Stimulated activated CD8-positive, alpha-beta memory T cell treated with anti-CD3 and anti-CD28 coated beads, Interleukin-7, amount 100 ng/mL, for 4 hours (primary cell): Measurements from ENCODE around the gene PLCXD3.
"Not testable (repeated sequence)": the region's sequence is repeated elsewhere in the genome, so short reads cannot be mapped to it uniquely, and the experiment has no call there.

Source experiments
- DNase-seq, 2 donors: peaks; one replicate each; pipeline ENCODE4 v3.0.0-alpha.2; 2020; ENCODE audit warnings: low read depth in 2 of 2

PLCXD3 gene

GRCh38 chr5:41347569-41347968 lies 162.8 kb downstream of the PLCXD3 start:
- DNase-seq: no peak

GRCh38 chr5:41346609-41347008 lies 163.8 kb downstream of the PLCXD3 start:
- DNase-seq: no peak

GRCh38 chr5:41345295-41345694 lies 165.1 kb downstream of the PLCXD3 start:
- DNase-seq: no peak

GRCh38 chr5:41339339-41339738 lies 171.1 kb downstream of the PLCXD3 start:
- DNase-seq: no peak

GRCh38 chr5:41338136-41338675 lies 172.2 kb downstream of the PLCXD3 start:
- DNase-seq: no peak

GRCh38 chr5:41337724-41338123 lies 172.7 kb downstream of the PLCXD3 start:
- DNase-seq: no peak

GRCh38 chr5:41337216-41337615 lies 173.2 kb downstream of the PLCXD3 start:
- no peak for DNase-seq

- no peak for DNase-seq
These were observed 173.9 kb downstream of the PLCXD3 start for GRCh38 chr5:41336471-41336870.

- no peak for DNase-seq
These were observed 174.7 kb downstream of the PLCXD3 start for GRCh38 chr5:41335596-41336181.

- DNase-seq: no peak
These were observed 175.6 kb downstream of the PLCXD3 start for GRCh38 chr5:41334758-41335157.

GRCh38 chr5:41334221-41334620 lies 176.2 kb downstream of the PLCXD3 start:
- DNase-seq: no peak

GRCh38 chr5:41325074-41325473 lies 185.3 kb downstream of the PLCXD3 start:
- DNase-seq: no peak

- not testable (repeated sequence) for DNase-seq
These were observed 187.6 kb downstream of the PLCXD3 start for GRCh38 chr5:41322826-41323225.

GRCh38 chr5:41312478-41313060 lies 197.8 kb downstream of the PLCXD3 start:
- no peak for DNase-seq

GRCh38 chr5:41312066-41312465 lies 198.3 kb downstream of the PLCXD3 start:
- no peak for DNase-seq

GRCh38 chr5:41309275-41309674 lies 201.1 kb downstream of the PLCXD3 start:
- DNase-seq: no peak

GRCh38 chr5:41306005-41306404 lies 204.4 kb downstream of the PLCXD3 start:
- no peak for DNase-seq

- DNase-seq: no peak
These were observed 205.3 kb downstream of the PLCXD3 start for GRCh38 chr5:41305056-41305455.

- DNase-seq: no peak
These were observed 214.3 kb downstream of the PLCXD3 start for GRCh38 chr5:41296066-41296465.

- no peak for DNase-seq
These were observed 219.1 kb downstream of the PLCXD3 start for GRCh38 chr5:41291323-41291722.

GRCh38 chr5:41290810-41291209 lies 219.6 kb downstream of the PLCXD3 start:
- DNase-seq: no peak

- DNase-seq: no peak
These were observed 220.4 kb downstream of the PLCXD3 start for GRCh38 chr5:41289970-41290464.

GRCh38 chr5:41286696-41287095 lies 223.7 kb downstream of the PLCXD3 start:
- DNase-seq: no peak
